Stimulated activated CD8-positive, alpha-beta memory T cell treated with anti-CD3 and anti-CD28 coated beads, Interleukin-12 subunit alpha, Interleukin-12 subunit beta, amount 100 ng/mL, for 24 hours (primary cell): Measurements from ENCODE around the gene LRRC38.
"Not testable (repeated sequence)": the region's sequence is repeated elsewhere in the genome, so short reads cannot be mapped to it uniquely, and the experiment has no call there.

Experiments used
- DNase-seq: peaks from one replicate; pipeline ENCODE4 v3.0.0-alpha.2; 2020; ENCODE audit errors: extremely low read depth

LRRC38 gene, protein sequence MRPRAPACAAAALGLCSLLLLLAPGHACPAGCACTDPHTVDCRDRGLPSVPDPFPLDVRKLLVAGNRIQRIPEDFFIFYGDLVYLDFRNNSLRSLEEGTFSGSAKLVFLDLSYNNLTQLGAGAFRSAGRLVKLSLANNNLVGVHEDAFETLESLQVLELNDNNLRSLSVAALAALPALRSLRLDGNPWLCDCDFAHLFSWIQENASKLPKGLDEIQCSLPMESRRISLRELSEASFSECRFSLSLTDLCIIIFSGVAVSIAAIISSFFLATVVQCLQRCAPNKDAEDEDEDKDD

GRCh38 chr1:13513895-13514546, at the start of gene LRRC38:
TSS of gene LRRC38 (minus strand) at chr1:13514003. CDS start at chr1:13513593, 410 bp downstream.
- DNase-seq: no peak

GRCh38 chr1:13562981-13563380, 49.2 kb upstream of the LRRC38 start:
- not testable (repeated sequence) for DNase-seq

- no peak for DNase-seq
Measured at GRCh38 chr1:13560541-13560940, 46.7 kb upstream of the LRRC38 start.

GRCh38 chr1:13556224-13556764, 42.5 kb upstream of the LRRC38 start:
- DNase-seq: no peak

DNA sequence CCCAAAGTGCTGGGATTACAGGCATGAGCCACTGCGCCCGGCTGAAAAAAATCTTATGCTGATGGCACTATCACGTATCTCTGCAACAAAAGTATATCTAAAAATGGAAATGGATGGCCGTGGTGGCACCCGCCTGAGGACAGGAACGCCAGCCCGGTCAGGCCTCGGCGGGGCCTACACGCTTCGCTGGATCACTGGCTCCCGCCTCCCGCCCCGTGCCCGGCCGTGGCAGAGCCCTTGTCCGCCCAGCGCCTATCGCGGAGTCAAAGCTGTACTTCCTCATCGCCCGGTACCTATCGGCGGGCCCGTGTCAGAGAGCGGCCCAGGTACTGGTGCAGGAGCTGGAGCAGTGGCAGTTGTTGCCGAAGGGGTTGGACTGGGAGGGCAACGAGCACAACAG, 41.0 kb upstream of the LRRC38 start:
- no peak for DNase-seq

DNA sequence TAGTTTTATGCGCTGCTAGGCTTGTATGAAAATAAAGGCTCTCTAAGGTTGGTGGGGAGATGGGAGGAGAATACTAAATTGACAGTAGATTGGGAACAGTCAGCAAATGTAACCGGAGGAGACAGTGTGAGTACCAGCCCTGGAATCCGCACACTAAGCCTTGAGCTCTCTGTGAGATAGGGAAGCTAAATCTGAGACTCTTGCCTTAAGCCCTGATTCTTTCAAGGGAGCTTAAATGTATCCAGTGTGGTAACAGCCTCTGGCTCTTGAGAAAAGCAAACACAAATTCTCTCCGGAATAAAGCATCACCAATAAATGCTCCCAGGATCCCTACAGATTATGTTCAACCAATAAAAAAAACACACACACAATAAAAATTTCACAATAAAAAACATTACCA, 36.9 kb upstream of the LRRC38 start:
- DNase-seq: no peak

DNA sequence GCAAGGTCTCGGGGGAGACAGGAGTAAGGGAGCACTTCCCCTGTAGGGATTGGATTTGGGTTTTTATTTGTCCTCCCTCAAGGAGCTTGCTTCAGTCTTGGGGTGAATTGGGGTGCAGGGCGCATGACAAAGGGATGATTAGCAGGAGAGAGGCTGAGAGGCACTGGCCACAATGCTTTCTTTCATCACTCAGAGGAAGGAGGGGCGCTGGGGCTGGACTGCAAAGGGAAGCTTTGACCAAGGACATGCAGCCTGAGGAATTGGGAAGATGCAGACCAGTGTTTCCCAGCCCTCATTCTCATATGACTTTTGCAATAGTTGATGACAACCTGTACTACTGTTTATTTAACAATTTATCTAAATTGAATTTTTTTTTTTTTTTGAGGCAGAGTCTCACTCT, 35.7 kb upstream of the LRRC38 start:
- DNase-seq: no peak

DNA sequence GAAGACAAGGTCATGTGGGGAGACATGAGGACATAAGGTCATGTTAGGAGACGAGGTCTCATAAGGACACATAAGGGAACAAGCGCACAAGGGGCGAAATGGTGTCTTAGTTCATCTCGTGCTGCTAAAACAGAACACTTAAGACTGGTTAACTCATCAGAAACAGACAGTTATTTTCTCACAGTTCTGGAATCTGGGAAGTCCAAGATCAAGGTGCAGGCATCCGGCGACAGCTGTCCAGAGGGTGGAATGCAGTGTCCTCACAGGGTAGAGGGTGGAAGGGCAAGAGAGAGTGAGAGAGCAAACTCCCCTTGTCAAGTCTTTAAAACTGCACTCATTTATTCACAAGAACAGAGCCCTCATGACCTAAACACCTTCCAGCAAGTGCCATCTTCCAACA, 35.2 kb upstream of the LRRC38 start:
- DNase-seq: no peak

GRCh38 chr1:13548281-13548680, 34.5 kb upstream of the LRRC38 start:
- DNase-seq: no peak

GRCh38 chr1:13546791-13547190, 33.0 kb upstream of the LRRC38 start:
- DNase-seq: no peak

DNA sequence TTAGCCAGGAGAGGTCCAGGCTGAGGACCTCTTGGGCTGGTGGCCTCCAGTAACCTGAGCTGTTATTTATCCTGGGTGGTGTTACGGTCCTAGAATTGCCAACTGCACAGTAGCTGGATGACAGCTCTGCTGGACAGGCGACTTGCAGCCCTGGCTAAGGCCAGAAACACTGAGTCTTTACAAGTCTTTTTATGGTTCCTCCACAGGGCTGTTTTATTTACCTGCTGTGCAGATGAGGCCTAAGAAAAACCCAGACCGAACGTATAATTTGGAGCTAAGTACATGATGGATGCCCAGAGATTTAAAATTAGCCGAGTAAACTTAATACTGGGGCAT, 30.4 kb upstream of the LRRC38 start:
- DNase-seq: no peak

DNA sequence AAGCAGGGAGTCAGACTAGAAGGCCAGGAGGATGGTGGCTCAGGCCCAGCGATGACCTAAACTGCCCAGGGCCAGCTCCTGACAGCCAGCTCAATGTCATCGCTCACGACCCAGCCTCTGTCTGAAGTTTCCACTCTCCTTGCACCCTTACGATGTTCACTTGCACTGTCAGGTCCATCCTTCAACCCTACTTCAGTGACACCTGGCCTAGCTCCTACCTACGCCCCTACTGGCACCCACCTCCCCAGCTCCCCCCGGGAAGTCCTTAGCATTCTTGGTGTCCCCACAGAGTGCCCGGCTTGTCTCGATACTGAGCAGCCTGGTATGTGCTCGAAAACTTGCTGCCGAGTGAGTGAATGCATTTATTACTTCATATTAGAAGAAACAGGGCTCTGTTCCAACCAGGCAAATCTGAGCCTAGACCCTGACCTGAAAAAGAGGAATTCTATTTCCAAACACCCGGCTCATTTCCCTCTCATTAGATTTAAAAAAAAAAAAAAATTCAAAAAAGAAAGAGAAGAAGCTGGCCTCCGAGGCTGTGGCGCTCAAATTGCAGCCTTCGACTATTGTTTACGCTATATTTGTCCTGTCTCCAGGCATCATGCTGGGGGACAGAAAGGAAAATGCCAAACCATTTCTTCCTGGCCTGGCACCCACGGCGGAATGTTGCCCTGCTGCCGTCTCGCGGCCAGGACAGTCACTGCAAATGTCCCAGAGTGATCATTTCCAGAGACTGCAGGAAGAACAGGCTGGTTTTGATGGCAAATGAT, 29.8 kb upstream of the LRRC38 start:
- no peak for DNase-seq

GRCh38 chr1:13541435-13542215, 27.8 kb upstream of the LRRC38 start:
- DNase-seq: no peak

DNA sequence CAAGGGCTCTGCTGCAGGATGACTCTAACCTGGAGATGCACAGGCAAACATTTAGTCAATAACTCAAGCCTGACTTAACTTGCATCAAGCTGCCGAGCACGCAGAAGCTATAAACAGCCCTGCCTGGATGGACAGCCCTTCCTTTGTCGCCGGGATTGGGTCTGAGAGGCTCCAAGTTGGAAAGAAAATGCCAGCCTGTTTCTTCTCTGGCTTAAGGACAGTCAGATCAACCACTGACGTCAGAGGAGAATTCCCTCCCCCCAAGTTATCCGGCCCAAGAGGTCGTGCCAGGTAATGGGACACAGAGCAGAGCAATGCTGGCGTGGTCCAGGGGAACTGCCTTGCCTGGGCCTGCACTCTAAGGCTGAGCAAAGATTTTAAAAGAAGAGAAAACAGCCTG, 27.1 kb upstream of the LRRC38 start:
- no peak for DNase-seq

- no peak for DNase-seq
Measured at GRCh38 chr1:13539683-13540082, 25.9 kb upstream of the LRRC38 start.

GRCh38 chr1:13538832-13539231, 25.0 kb upstream of the LRRC38 start:
- DNase-seq: no peak

- DNase-seq: no peak
Measured at GRCh38 chr1:13536571-13536970, 22.8 kb upstream of the LRRC38 start.

GRCh38 chr1:13535227-13535626, 21.4 kb upstream of the LRRC38 start:
- no peak for DNase-seq

GRCh38 chr1:13528320-13528719, 14.5 kb upstream of the LRRC38 start:
- no peak for DNase-seq

DNA sequence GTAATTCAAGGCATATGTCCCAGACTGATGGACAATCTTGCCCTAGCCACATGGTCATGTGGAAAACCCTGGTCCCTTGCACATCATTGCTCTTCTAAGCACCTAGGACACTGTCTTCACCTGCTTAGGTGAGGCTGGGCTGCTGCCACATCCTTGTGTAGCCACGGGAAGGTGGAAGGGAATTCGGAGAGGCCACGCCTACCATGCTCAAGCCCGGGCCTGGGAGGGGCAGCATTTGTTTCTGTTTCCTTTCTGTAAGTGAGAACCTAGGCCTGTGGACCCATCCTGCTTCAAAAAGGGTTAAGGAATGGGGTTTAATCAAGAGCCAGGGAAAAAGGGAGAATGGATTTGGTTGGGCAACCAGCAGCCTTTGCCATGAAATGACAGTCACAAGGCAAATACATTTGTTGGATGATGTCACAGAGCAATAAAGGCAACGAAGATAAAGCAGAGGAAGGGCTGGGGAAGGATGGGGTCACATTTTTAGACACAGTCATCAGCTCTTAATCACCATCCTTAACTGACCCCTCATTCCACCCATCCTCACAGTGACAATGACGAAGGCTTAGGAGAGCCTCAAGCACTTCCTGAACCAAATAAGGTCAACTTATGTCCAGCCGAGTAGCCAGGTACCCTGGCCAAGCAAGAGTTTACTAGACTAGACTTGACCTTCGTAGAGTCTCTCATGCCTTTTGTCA, 10.1 kb upstream of the LRRC38 start:
- DNase-seq: no peak

DNA sequence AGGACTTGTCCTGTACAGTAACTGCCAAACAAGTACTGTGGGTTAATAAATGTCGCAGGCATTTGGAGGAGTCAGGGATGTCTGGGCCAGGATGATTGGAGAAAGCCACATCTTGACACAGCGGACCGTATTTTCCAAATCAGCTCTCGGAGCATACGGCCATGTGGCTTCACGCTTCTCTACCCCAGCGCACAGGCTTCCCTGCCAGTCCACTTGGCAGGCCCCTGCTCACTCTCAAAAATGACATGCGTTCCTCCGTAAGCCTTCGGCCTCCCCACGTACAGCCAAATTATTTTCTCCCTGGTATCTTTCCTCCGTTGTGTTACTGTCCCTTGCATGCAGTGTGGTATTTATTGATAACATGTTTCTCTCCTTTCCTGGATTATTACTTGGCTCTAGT, 7.2 kb upstream of the LRRC38 start:
- no peak for DNase-seq
